WTC11 (cell line): Measurements from ENCODE around the gene CDK4. TPM values are rescaled to one million over a fixed set of nuclear protein-coding genes. Genes with fewer than 3 reads are reported as not detected.

Experiments
- ATAC-seq: fragments of 200-7000 bp; cut with Tn5 transposase; 2 replicates; pipeline ENCODE4 v1.10.0; 2021; ENCODE audit warnings: mild to moderate bottlenecking, moderate library complexity
- CTCF ChIA-PET: fragments of 300-600 bp; sonication (Branson Sonifier 250); formaldehyde crosslinking; loops from one replicate; lab custom pipeline; 2021; ENCODE audit warnings: antibody characterized with exemption; lab: Charles Lee
- POLR2A ChIA-PET: fragments of 350-600 bp; sonication (Branson Sonifier 250); formaldehyde crosslinking; loops from one replicate; lab custom pipeline; 2021; ENCODE audit warnings: antibody characterized with exemption; lab: Charles Lee
- DNase-seq: peaks from one replicate; pipeline ENCODE4 v3.0.0; 2021; ENCODE audit warnings: low spot score
- H3K27ac Mint-ChIP-seq: 2 replicates; pipeline ENCODE4 v1.8.0; 2021; ENCODE audit warnings: mixed read lengths
- H3K27me3 Mint-ChIP-seq: 2 replicates; pipeline ENCODE4 v1.8.0; 2021; ENCODE audit warnings: low read depth, mild to moderate bottlenecking, moderate library complexity, mixed read lengths
- H3K36me3 Mint-ChIP-seq: 2 replicates; pipeline ENCODE4 v1.8.0; 2021; ENCODE audit warnings: mixed read lengths
- H3K4me1 Mint-ChIP-seq: 2 replicates; pipeline ENCODE4 v1.8.0; 2022; ENCODE audit warnings: mixed read lengths
- H3K4me3 Mint-ChIP-seq: 2 replicates; pipeline ENCODE4 v1.8.0; 2021; ENCODE audit warnings: mild to moderate bottlenecking, moderate library complexity, mixed read lengths
- H3K9me3 Mint-ChIP-seq: 2 replicates; pipeline ENCODE4 v1.8.0; 2021; ENCODE audit warnings: mixed read lengths
- ATF3 ChIP-seq: sonication (generic); formaldehyde crosslinking; conservative IDR thresholded peaks from 2 replicates; pipeline ENCODE4 v1.8.1; 2022; ENCODE audit warnings: mild to moderate bottlenecking, missing genetic modification reagents
- E2F5 ChIP-seq: sonication (generic); formaldehyde crosslinking; IDR thresholded peaks from 2 replicates; pipeline ENCODE4 v1.8.1; 2022; ENCODE audit warnings: mild to moderate bottlenecking, moderate library complexity, missing genetic modification reagents
- EMX1 ChIP-seq: fragments of 250-450 bp; sonication (Bioruptor Pico); IDR thresholded peaks from 2 replicates; pipeline ENCODE4 v1.8.0; 2021; ENCODE audit warnings: mild to moderate bottlenecking
- FOXP1 ChIP-seq: sonication (generic); formaldehyde crosslinking; IDR thresholded peaks from 2 replicates; pipeline ENCODE4 v1.8.0; 2022; ENCODE audit warnings: missing genetic modification reagents, mild to moderate bottlenecking, moderate library complexity, borderline replicate concordance
- GABPB1 ChIP-seq: sonication (generic); formaldehyde crosslinking; IDR thresholded peaks from 2 replicates; pipeline ENCODE4 v1.8.1; 2023; ENCODE audit warnings: mild to moderate bottlenecking, missing genetic modification reagents
- GRHL2 ChIP-seq: fragments of 250-450 bp; sonication (Bioruptor Pico); IDR thresholded peaks from 2 replicates; pipeline ENCODE4 v1.8.0; 2022; ENCODE audit warnings: mild to moderate bottlenecking, moderate library complexity; ENCODE audit not compliant: insufficient replicate concordance, severe bottlenecking
- HMGA2 ChIP-seq: fragments of 250-450 bp; sonication (Bioruptor Pico); IDR thresholded peaks from 2 replicates; pipeline ENCODE4 v1.4.0; 2021; ENCODE audit warnings: mild to moderate bottlenecking, moderate library complexity
- JUN ChIP-seq: sonication (generic); formaldehyde crosslinking; IDR thresholded peaks from 2 replicates; pipeline ENCODE4 v1.8.0; 2023; ENCODE audit warnings: mild to moderate bottlenecking, missing genetic modification reagents
- MXD4 ChIP-seq: fragments of 250-450 bp; sonication (Bioruptor Pico); IDR thresholded peaks from 2 replicates; pipeline ENCODE4 v1.8.0; 2021; ENCODE audit warnings: mild to moderate bottlenecking, moderate library complexity, borderline replicate concordance
- NFATC4 ChIP-seq: fragments of 250-450 bp; sonication (Bioruptor Pico); IDR thresholded peaks from 2 replicates; pipeline ENCODE4 v1.9.0; 2021; ENCODE audit warnings: mild to moderate bottlenecking
- NR2C2 ChIP-seq: sonication (generic); formaldehyde crosslinking; IDR thresholded peaks from 2 replicates; pipeline ENCODE4 v1.8.0; 2022; ENCODE audit warnings: mild to moderate bottlenecking, missing genetic modification reagents
- NR3C1 ChIP-seq: sonication (generic); formaldehyde crosslinking; conservative IDR thresholded peaks from 2 replicates; pipeline ENCODE4 v1.8.1; 2023; ENCODE audit warnings: low read depth, mild to moderate bottlenecking, missing genetic modification reagents
- PRRX2 ChIP-seq: fragments of 250-450 bp; sonication (Bioruptor Pico); IDR thresholded peaks from 2 replicates; pipeline ENCODE4 v1.8.0; 2021; ENCODE audit warnings: mild to moderate bottlenecking
- STAT6 ChIP-seq: sonication (generic); formaldehyde crosslinking; conservative IDR thresholded peaks from 2 replicates; pipeline ENCODE4 v1.8.1; 2023; ENCODE audit warnings: mild to moderate bottlenecking, low read depth, missing genetic modification reagents, moderate library complexity
- ZMAT4 ChIP-seq: fragments of 250-450 bp; sonication (Bioruptor Pico); IDR thresholded peaks from 2 replicates; pipeline ENCODE4 v1.9.0; 2021; ENCODE audit warnings: mild to moderate bottlenecking
- ZNF138 ChIP-seq: sonication (generic); formaldehyde crosslinking; conservative IDR thresholded peaks from 2 replicates; pipeline ENCODE4 v1.8.1; 2022; ENCODE audit warnings: mild to moderate bottlenecking, moderate library complexity, missing genetic modification reagents
- ZNF532 ChIP-seq: fragments of 250-450 bp; sonication (Bioruptor Pico); IDR thresholded peaks from 2 replicates; pipeline ENCODE4 v1.9.0; 2021; ENCODE audit warnings: mild to moderate bottlenecking, borderline replicate concordance
- ZNF671 ChIP-seq: fragments of 250-450 bp; sonication (Bioruptor Pico); IDR thresholded peaks from 2 replicates; pipeline ENCODE4 v1.8.0; 2021; ENCODE audit warnings: mild to moderate bottlenecking
- ZSCAN18 ChIP-seq: fragments of 250-450 bp; sonication (Bioruptor Pico); IDR thresholded peaks from 2 replicates; pipeline ENCODE4 v2.1.2; 2022; ENCODE audit warnings: mild to moderate bottlenecking, moderate library complexity
- total RNA-seq: library from RNA; stranded (reverse); gene quantifications from 3 replicates; pipeline ENCODE4 v1.2.3, GENCODE V29; 2021

Gene CDK4
- total RNA-seq, 1 experiment from 2014 or later: 152 TPM

- ATAC-seq (no peak), DNase-seq (no peak)
- H3K36me3 Mint-ChIP-seq: no peaks in the 10 kb centered on the region
- POLR2A ChIA-PET: interaction anchor here (1.0 kb wide), 1 partner anchor 12 kb away, joined by 6 read pairs; no protein-coding TSS in a partner anchor
- peaks cover 75% of the 10 kb centered on the region for H3K27me3 Mint-ChIP-seq
- no peaks in the 10 kb centered on the region for H3K9me3 Mint-ChIP-seq
- H3K4me1 Mint-ChIP-seq: peaks cover 15% of the 10 kb centered on the region
- peak overlapping the region; percentile 37; the same call in 1 of the 2 replicates for H3K4me3 Mint-ChIP-seq
- CTCF ChIA-PET: interaction anchor here (1.0 to 5.8 kb wide), 26 partner anchors 11 to 389 kb away, joined by 3 to 146 read pairs (median 6); partner anchors contain the start of genes AGAP2, ARHGEF25, B4GALNT1 and CDK4
- H3K27ac Mint-ChIP-seq: no peak overlapping the region
- TF ChIP-seq NR3C1 (CRISPR knock-in tag): no peak
- TF ChIP-seq ZNF671 (CRISPR knock-in tag): no peak
- TF ChIP-seq NFATC4 (CRISPR knock-in tag): no peak
- no peak for TF ChIP-seq HMGA2
- no peak for TF ChIP-seq ZNF532 (CRISPR knock-in tag)
- TF ChIP-seq E2F5 (CRISPR knock-in tag): no peak
- no peak for TF ChIP-seq ZSCAN18 (CRISPR knock-in tag)
- no peak for TF ChIP-seq NR2C2
- no peak for TF ChIP-seq GABPB1 (CRISPR knock-in tag)
- TF ChIP-seq EMX1 (CRISPR knock-in tag): no peak
- no peak for TF ChIP-seq FOXP1 (CRISPR knock-in tag)
- no peak for TF ChIP-seq ZNF138 (CRISPR knock-in tag)
- TF ChIP-seq STAT6 (CRISPR knock-in tag): no peak
- no peak for TF ChIP-seq JUN (CRISPR knock-in tag)
- TF ChIP-seq ZMAT4: no peak
- TF ChIP-seq PRRX2 (CRISPR knock-in tag): no peak
- TF ChIP-seq ATF3 (CRISPR knock-in tag): no peak
- TF ChIP-seq GRHL2 (CRISPR knock-in tag): no peak
- no peak for TF ChIP-seq MXD4 (CRISPR knock-in tag)
Observed at GRCh38 chr12:57724936-57725740, 27.0 kb downstream of the CDK4 start.
